Stimulated activated memory B cell treated with anti-CD40 and anti-IgM and Interleukin-4, amounts not matched to agents 10 μg/mL and 1 μg/mL and 100 μg/mL, for 72 hours (primary cell): Measurements from ENCODE around the gene BCKDK.

Experiments
- ATAC-seq: fragments of 150-1000 bp; cut with Tn5 transposase; 2 replicates; pipeline ENCODE4 v1.10.0; 2021
- H3K27ac Mint-ChIP-seq: one replicate; pipeline ENCODE4 v1.8.0; 2022; ENCODE audit warnings: mild to moderate bottlenecking, mixed read lengths
- H3K27me3 Mint-ChIP-seq: one replicate; pipeline ENCODE4 v1.8.0; 2022; ENCODE audit warnings: mixed read lengths
- H3K36me3 Mint-ChIP-seq: one replicate; pipeline ENCODE4 v1.8.0; 2022; ENCODE audit warnings: mixed read lengths
- H3K4me1 Mint-ChIP-seq: one replicate; pipeline ENCODE4 v1.8.0; 2022; ENCODE audit warnings: mixed read lengths
- H3K4me3 Mint-ChIP-seq: one replicate; pipeline ENCODE4 v1.8.0; 2022; ENCODE audit warnings: mild to moderate bottlenecking, moderate library complexity, mixed read lengths
- H3K9me3 Mint-ChIP-seq: one replicate; pipeline ENCODE4 v1.8.0; 2022; ENCODE audit warnings: mixed read lengths

The BCKDK gene

DNA sequence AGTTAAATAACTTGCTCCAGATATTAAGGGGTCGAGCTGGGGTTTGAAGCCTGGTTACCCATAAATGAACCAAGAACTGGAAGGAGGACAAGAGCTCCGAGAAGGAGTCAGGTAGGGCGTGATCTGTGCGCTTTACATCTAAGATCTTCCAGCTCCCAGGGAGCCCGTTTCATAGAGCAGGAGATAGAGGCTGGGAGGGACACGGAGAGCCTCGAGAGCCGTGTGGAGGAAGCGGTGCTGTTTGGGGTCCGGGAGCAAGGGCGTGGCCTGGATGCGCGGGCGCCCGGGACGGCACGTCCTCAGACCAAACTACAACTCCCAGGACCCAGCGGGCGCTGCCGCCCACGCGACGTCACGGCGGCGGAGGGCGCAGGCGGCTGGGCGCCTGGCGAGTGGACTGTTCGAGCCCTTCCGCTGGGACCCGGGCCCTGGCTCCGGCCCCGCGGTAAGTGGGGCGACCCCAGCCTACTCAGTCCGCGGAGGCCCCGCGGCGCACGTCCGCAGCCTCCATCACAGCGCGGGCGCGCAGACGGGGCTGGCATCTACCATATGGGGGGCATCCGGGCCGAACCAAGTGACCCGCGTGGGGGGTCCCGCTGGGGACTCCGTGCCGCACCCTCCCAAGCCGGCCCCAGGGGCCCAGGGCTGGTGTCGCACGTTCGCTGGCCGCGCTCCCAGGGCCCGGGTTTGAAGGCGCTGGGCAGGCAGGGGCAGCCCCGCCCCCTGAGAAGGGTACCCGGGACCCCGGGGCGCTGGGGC, at the start of gene BCKDK:
Gene BCKDK, plus strand, starts transcription at position 352 of the 759 bp plus-strand sequence. CDS start 838 bp downstream, outside the sequence.
- peaks cover 33% of the 10 kb centered on the region for H3K4me1 Mint-ChIP-seq
- peak within 1 kb of the TSS; percentile 88 for H3K27ac Mint-ChIP-seq
- H3K9me3 Mint-ChIP-seq: no peaks in the 10 kb centered on the region
- ATAC-seq: peak; percentile 90
- H3K4me3 Mint-ChIP-seq: peak within 1 kb of the TSS; percentile 87
- no peaks in the 10 kb centered on the region for H3K27me3 Mint-ChIP-seq
- peaks cover 26% of the 10 kb centered on the region for H3K36me3 Mint-ChIP-seq

DNA sequence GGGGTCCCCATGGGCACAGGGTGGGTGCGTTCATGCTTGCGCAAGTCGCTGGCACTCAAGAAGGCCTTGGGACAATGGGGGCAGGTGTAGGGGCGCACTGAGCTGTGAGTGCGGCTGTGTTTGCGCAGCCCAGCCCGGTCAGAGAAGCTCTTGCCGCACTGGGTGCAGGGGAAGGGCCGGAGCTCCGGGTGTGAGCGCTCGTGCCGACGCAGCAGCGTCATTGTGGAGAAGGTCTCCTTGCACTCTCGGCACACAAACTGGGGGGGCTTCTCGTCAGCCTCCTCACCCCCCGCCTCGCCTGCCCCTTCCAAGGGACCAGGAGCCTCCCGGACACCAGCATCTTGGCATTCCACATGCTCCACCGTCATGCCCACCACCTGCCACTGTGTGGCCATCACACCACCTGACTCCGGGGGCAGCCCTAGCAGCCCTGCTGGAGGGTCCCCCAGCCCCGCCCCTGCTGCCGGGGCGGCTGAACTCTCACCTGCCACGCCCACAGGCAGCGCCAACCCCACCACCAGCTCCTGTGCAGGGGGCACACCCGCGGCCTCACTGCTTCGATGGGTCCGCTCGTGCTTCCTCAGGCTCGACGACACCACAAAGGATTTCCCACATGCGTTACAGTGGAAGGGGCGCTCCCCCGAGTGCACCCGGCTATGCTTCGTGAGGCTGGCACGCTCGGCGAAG, 46.9 kb upstream of the BCKDK start:
- H3K4me1 Mint-ChIP-seq: no peaks in the 10 kb centered on the region
- H3K9me3 Mint-ChIP-seq: no peaks in the 10 kb centered on the region
- H3K27ac Mint-ChIP-seq: no peak overlapping the region
- H3K36me3 Mint-ChIP-seq: peaks cover 39% of the 10 kb centered on the region
- H3K4me3 Mint-ChIP-seq: no peak overlapping the region
- no peaks in the 10 kb centered on the region for H3K27me3 Mint-ChIP-seq
- ATAC-seq: no peak

DNA sequence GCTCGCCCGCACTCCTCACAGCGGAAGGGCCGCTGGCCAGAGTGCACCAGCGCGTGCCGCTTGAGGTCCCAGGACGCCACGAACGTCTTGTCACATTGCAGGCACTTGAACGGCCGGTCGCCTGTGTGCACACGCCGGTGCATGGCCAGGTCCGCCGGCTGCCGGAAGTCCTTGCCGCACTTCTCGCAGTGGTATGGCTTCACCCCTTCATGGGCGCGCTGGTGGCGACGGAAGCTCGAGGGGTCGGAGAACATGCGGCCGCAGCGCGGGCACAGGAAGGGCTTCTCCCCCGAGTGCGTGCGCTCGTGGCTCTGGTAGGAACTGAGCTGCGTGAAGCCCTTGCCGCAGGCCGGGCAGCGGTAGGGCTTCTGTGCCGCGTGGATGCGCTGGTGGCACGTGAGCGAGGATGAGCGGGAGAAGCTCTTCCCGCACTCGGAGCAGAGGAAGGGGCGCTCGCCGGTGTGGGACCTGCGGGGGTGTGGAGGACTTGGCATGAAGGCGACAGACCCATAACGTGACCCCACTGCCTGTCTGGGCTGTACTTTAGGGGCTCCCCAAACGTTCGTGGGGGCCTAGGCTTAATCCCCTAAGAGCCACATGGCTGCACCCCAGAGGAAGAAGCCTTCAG, 46.3 kb upstream of the BCKDK start:
- no peak overlapping the region for H3K4me3 Mint-ChIP-seq
- H3K36me3 Mint-ChIP-seq: peaks cover 37% of the 10 kb centered on the region
- no peaks in the 10 kb centered on the region for H3K9me3 Mint-ChIP-seq
- no peak overlapping the region for H3K27ac Mint-ChIP-seq
- H3K4me1 Mint-ChIP-seq: no peaks in the 10 kb centered on the region
- no peaks in the 10 kb centered on the region for H3K27me3 Mint-ChIP-seq
- ATAC-seq: no peak

DNA sequence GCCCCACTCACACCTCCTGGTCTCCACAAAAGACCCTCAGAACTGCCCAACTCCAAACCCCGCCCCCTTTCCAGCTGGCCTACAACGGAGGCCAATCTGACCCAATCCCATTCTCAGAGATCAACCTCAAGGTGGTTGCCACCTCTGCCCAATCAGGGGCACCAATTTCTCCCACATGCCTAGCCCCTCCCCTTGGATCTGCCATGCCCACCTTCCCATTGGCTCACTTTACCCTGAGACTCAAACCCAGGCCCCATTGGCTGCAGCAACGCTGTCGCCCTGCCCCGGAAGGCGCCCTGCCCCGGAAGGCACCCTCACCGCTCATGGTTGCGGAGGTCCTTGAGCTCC, 44.7 kb upstream of the BCKDK start:
- peaks cover 37% of the 10 kb centered on the region for H3K36me3 Mint-ChIP-seq
- H3K9me3 Mint-ChIP-seq: no peaks in the 10 kb centered on the region
- no peak overlapping the region for H3K4me3 Mint-ChIP-seq
- H3K27ac Mint-ChIP-seq: no peak overlapping the region
- no peaks in the 10 kb centered on the region for H3K27me3 Mint-ChIP-seq
- no peak for ATAC-seq
- peaks cover 8% of the 10 kb centered on the region for H3K4me1 Mint-ChIP-seq

DNA sequence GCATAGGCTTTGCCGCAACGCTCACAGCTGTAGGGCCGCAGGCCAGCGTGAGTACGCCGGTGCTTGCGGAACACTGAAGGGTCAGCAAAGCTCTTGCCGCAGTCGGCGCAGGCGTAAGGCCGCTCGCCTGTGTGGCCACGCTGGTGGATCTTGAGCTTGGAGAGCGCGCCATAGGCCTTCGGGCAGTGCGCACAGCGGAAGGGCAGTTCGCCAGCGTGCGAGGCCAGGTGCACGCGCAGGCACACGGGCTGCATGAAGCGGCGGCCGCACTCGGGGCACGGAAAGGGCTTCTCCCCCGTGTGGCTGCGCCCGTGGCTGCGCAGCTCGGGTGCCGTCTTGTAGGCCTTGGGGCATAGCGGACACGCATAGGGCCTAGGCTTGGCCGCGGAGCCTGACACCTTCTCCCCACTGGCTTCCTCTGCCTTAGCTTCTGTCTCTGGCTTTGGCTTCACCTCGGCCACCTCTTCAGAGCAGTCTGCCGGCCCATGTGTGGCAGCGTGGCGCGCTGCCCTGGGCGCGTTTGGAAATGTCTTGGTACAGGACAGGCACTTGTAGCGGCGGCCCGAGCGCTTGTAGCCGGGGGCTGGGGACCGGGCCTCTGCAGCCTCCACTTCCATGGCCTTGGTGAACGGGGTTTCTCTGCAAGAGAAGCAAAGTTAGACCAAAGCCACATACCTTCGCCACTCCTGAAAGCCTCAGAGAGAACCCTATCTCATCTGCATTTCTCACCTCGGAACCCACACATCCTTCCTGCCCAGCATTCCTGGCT, 44.2 kb upstream of the BCKDK start:
- H3K27me3 Mint-ChIP-seq: no peaks in the 10 kb centered on the region
- ATAC-seq: no peak
- peaks cover 13% of the 10 kb centered on the region for H3K4me1 Mint-ChIP-seq
- no peaks in the 10 kb centered on the region for H3K9me3 Mint-ChIP-seq
- H3K27ac Mint-ChIP-seq: no peak overlapping the region
- H3K4me3 Mint-ChIP-seq: no peak overlapping the region
- H3K36me3 Mint-ChIP-seq: peaks cover 37% of the 10 kb centered on the region

DNA sequence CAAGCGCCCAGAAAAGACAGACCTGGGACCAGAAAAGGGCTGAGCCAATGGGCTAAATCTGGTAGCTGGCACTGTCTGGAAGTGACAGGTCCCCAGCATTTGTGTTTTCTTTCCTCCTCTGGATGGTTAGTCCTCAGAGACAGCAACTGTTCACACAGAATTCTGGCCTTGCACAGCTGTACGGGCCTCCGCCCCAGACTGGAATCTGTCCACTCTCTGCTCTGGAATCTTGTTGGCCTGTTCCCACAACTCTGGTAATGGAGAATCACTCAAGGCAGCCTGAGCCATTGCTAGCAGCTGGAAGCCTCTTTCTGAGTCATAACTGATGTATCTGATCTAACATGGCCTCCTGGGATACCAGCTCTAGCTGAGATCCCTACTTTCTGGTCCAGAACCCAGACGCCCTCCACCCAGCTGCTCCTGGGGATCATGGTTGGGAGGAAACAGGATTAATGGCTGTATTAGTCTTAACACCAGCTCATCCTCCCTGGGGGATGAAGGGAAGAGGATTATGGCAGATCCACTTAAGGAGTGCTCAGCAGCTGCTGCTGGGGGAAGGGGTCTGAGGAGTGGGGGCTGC, 43.2 kb upstream of the BCKDK start:
- H3K9me3 Mint-ChIP-seq: no peaks in the 10 kb centered on the region
- peak overlapping the region; percentile 13 for H3K27ac Mint-ChIP-seq
- H3K27me3 Mint-ChIP-seq: no peaks in the 10 kb centered on the region
- ATAC-seq: no peak
- H3K4me3 Mint-ChIP-seq: no peak overlapping the region
- peaks cover 37% of the 10 kb centered on the region for H3K36me3 Mint-ChIP-seq
- H3K4me1 Mint-ChIP-seq: peaks cover 19% of the 10 kb centered on the region

DNA sequence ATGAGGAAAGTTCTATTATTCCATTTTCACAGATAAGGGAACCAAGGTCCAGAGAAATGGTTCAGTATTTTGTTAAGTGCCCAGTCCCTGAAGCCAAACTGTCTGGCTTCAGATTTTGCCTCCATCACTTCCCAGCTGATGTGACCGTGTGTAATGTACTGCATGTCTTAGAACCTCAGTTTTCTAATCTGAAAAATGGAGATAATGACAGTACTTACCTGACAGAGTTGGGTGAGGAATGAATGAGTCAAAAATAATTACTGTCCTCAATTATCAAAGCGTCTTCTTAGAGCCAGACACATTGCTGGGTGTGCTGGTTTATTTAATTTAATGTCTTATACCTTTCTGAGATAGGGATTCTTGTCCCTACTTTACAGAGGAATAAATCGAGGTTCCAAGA, 40.8 kb upstream of the BCKDK start:
- H3K4me3 Mint-ChIP-seq: no peak overlapping the region
- no peaks in the 10 kb centered on the region for H3K27me3 Mint-ChIP-seq
- no peaks in the 10 kb centered on the region for H3K9me3 Mint-ChIP-seq
- peak overlapping the region; percentile 71 for H3K27ac Mint-ChIP-seq
- peaks cover 21% of the 10 kb centered on the region for H3K36me3 Mint-ChIP-seq
- ATAC-seq: no peak
- H3K4me1 Mint-ChIP-seq: peaks cover 28% of the 10 kb centered on the region

DNA sequence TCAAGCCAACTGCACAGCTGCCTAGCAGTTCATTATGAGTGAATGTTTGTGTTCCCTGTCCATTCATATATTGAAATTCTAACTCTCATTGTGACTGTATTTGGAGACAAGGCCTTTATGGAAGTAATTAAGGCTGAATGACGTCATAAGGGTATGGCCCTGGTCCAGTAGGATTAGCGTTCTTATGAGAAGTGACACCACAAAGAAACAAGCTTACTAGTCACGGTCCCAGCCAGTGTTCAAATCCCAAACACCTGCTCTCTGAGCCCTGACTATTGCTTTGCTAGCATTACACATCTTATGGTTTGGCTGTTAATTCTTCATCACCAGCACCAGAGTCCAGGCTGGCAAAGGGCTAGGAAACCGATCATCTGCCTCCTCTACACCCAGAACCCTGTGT, 36.3 kb upstream of the BCKDK start:
- no peak for ATAC-seq
- H3K9me3 Mint-ChIP-seq: no peaks in the 10 kb centered on the region
- peaks cover 15% of the 10 kb centered on the region for H3K36me3 Mint-ChIP-seq
- H3K27ac Mint-ChIP-seq: peak overlapping the region; percentile 90
- H3K4me3 Mint-ChIP-seq: peak overlapping the region; percentile 89
- no peaks in the 10 kb centered on the region for H3K27me3 Mint-ChIP-seq
- H3K4me1 Mint-ChIP-seq: peaks cover 50% of the 10 kb centered on the region

DNA sequence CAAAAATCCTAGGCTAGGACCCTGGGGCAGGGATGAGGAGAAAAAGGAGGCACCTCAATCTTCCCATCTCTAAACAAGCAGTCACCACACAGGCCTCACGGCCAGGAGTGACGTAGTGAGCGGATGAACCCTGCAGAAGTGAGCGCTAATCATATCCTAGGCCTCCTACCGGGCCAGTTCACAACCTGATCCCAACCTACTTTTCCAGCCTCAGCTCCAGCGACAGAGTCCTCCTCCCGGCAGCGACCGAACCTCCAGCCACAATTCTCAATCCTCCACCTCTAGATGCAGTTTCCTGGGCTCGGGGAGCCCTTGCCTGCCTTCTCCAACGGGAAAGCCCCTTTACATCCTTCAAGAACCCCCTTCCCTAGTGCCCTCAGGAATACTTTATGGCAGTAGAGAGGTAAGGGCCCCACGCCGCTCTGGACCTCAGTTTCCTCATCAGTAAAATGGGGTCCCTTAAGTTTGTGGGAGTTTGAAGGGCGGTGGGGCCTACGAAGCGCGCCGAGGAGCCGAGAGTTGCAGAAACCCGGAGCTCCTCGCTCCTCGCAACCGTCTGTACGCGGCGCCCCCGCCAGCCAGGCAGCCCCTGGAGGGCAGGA, 35.5 kb upstream of the BCKDK start:
- H3K4me1 Mint-ChIP-seq: peaks cover 49% of the 10 kb centered on the region
- H3K27me3 Mint-ChIP-seq: no peaks in the 10 kb centered on the region
- H3K27ac Mint-ChIP-seq: peak overlapping the region; percentile 90
- no peaks in the 10 kb centered on the region for H3K9me3 Mint-ChIP-seq
- peaks cover 18% of the 10 kb centered on the region for H3K36me3 Mint-ChIP-seq
- peak overlapping the region; percentile 89 for H3K4me3 Mint-ChIP-seq
- ATAC-seq: peak; percentile 0

DNA sequence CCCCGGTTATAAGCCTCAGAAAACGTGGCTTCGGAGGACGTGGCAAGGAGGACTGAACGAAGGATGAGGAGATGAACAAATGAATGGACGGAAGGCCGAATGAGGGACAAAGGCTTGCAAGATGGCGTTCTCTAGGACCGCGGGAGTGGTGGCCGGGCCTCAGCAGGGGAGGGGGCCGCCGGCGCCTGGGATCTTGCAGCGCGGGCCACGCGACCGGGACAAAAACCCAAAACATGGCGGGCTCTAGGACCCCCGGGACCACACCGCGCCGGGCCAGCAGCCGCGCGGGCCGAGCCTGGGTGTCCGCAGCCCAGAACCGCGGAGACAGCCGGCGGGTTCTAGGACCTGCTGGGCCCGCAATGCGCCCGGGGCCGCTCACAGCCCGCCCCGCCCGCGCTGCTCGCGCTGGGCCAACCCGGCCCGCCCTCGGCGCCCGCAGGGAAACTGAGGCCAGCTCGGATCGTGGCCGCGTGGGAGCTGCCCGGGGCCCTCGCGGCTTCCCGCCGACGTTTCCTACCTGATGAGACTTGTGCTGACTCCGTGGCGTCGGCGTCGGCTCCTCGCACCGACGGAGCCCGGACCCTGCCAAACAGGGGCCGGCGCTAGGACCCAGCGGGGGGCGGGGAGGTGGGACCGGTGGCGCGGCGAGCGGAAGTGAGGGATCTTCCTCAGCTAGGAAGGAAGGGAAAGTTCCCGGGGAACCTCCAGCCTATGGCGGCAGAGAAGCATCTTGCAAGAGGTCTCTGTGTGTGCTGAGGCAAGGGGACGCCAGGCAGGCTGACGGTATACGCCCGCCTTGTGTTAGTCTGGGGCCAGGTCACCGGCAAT, 34.8 kb upstream of the BCKDK start:
- Mint-ChIP-seq H3K9me3 (no peaks in the 10 kb centered on the region), H3K27ac (peak overlapping the region; percentile 90), H3K4me1 (peaks cover 51% of the 10 kb centered on the region), H3K36me3 (peaks cover 25% of the 10 kb centered on the region), H3K27me3 (no peaks in the 10 kb centered on the region), H3K4me3 (peak overlapping the region; percentile 89)
- ATAC-seq: peak; percentile 80

DNA sequence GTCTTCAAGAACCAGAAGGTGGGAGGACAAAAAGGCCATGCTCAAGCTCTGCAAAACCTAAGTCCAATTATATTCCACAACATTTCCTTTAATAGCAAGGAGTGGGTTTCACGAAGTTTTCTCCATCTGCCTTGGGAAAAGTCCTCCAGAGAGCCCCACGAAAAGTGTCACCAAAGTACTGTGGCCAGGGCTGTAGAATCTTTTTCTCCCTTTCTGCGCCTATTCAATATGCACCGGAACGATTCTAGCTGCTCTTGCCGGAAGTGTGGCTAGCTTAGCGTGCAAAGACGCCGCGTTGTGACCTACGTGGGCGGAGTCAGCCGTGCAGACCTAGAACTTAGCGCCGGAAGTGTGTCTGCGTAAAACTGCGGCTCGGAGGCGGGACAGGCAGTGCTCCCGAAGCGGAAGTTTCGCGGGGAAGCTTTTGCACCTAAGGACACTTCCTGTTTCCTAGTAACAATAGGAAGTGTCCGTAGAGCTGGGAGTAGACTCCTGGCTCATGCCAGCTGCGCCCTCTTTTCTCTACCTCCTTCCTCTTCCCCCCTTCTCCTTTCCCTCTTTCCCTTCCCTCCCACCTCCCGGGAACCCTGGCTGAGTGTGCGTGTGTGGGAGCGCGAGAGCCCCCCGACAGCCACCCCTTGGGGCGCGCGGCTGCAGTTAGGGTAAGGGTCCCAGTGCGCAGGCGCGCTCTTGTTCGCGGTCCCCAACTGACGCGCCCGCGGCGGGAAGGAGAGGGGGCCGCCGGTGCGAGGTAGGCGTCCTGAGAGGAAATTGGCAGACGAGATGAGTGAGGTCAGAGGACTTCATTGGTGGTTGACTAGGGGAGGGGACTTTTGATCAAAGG, 34.0 kb upstream of the BCKDK start, which contains the start of the genes ZNF646 and ZNF668:
Gene ZNF646, plus strand, starts transcription at position 453 of the 844 bp plus-strand sequence. CDS start 1,903 bp downstream, outside the sequence.
Gene ZNF668, minus strand, starts transcription at position 271 of the 844 bp plus-strand sequence. CDS start 9,781 bp downstream, outside the sequence.
- ATAC-seq: peak; percentile 92
- peak within 1 kb of the TSS; percentile 90 for H3K27ac Mint-ChIP-seq
- peak within 1 kb of the TSS; percentile 89 for H3K4me3 Mint-ChIP-seq
- no peaks in the 10 kb centered on the region for H3K9me3 Mint-ChIP-seq
- peaks cover 33% of the 10 kb centered on the region for H3K36me3 Mint-ChIP-seq
- no peaks in the 10 kb centered on the region for H3K27me3 Mint-ChIP-seq
- peaks cover 51% of the 10 kb centered on the region for H3K4me1 Mint-ChIP-seq

DNA sequence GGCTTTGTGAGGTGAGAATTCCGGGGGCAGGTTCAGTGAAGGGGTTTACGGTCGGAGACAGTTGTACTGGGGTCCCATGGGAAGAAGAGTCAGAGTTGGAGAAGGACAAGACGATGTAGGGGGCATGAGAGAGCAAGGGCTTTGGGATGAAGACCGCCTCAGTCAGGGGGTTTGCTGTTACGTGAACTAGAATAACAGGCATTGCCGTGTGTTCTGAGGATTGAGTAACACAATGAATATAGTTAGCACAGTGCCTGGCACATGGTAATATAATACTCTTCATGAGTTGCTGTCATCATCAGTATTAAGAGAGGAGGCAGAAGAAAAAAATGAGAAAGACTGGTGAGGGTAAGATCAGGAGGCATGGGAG, 33.4 kb upstream of the BCKDK start:
- Mint-ChIP-seq H3K27me3 (no peaks in the 10 kb centered on the region), H3K4me1 (peaks cover 53% of the 10 kb centered on the region), H3K4me3 (peak overlapping the region; percentile 89), H3K36me3 (peaks cover 33% of the 10 kb centered on the region), H3K9me3 (no peaks in the 10 kb centered on the region), H3K27ac (peak overlapping the region; percentile 90)
- ATAC-seq: no peak

DNA sequence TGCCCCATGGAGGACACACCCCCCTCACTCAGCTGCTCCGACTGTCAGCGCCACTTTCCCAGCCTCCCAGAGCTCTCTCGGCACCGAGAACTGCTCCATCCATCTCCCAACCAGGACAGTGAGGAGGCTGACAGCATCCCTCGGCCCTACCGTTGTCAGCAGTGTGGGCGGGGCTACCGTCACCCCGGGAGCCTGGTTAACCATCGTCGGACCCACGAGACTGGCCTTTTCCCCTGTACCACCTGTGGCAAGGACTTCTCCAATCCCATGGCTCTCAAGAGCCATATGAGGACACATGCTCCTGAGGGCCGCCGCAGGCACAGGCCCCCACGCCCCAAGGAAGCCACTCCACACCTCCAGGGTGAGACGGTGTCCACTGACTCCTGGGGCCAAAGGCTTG, 31.9 kb upstream of the BCKDK start:
- Mint-ChIP-seq H3K36me3 (peaks cover 39% of the 10 kb centered on the region), H3K27ac (no peak overlapping the region), H3K4me3 (no peak overlapping the region), H3K27me3 (no peaks in the 10 kb centered on the region), H3K4me1 (peaks cover 65% of the 10 kb centered on the region), H3K9me3 (no peaks in the 10 kb centered on the region)
- ATAC-seq: no peak
